OCI-LY3 (cell line): ENCODE measurements around the gene GRAMD1B.

Source experiments
- H2AFZ ChIP-seq: fragments of 200-600, 300-600 bp; shearing (Covaris generic); 2 replicates; pipeline ENCODE4 v1.6.0; 2014; ENCODE audit warnings: antibody characterized with exemption, low read depth, low read length
- H3K27ac ChIP-seq: fragments of 200-600, 300-600 bp; sonication (generic); 2 replicates; pipeline ENCODE4 v1.5.1; 2014; ENCODE audit warnings: mild to moderate bottlenecking, low read length, moderate library complexity, mixed read lengths
- H3K27me3 ChIP-seq: fragments of 200-600, 300-600 bp; sonication (generic); 2 replicates; pipeline ENCODE4 v1.6.1; 2014; ENCODE audit warnings: low read depth, low read length, mixed read lengths
- H3K36me3 ChIP-seq: fragments of 200-600, 300-600 bp; sonication (generic); replicated peaks from 2 replicates; pipeline ENCODE3; 2014; ENCODE audit warnings: low read depth, low read length, mixed read lengths
- H3K4me1 ChIP-seq: fragments of 300-600, 200-600 bp; sonication (generic); 2 replicates; pipeline ENCODE4 v1.6.1; 2014; ENCODE audit warnings: low read length, mixed read lengths
- H3K4me2 ChIP-seq: fragments of 200-600, 300-600 bp; sonication (generic); 2 replicates; pipeline ENCODE4 v1.6.1; 2014; ENCODE audit warnings: low read length, mixed read lengths
- H3K4me3 ChIP-seq: fragments of 300-600, 200-600 bp; sonication (generic); 2 replicates; pipeline ENCODE4 v1.5.1; 2014; ENCODE audit warnings: antibody characterized with exemption, mild to moderate bottlenecking, low read length, moderate library complexity
- H3K79me2 ChIP-seq: fragments of 300-600, 200-600 bp; shearing (Covaris generic); 2 replicates; pipeline ENCODE4 v1.6.1; 2014; ENCODE audit warnings: mild to moderate bottlenecking, low read length, mixed read lengths
- H3K9ac ChIP-seq: fragments of 300-600, 200-600 bp; shearing (Covaris generic); 2 replicates; pipeline ENCODE4 v1.6.0; 2014; ENCODE audit warnings: mild to moderate bottlenecking, low read length, moderate library complexity
- H3K9me3 ChIP-seq: fragments of 200-600, 300-600 bp; shearing (Covaris generic); 2 replicates; pipeline ENCODE4 v1.6.1; 2014; ENCODE audit warnings: low read length, mixed read lengths; ENCODE audit not compliant: insufficient read depth
- H4K20me1 ChIP-seq: fragments of 200-600, 300-600 bp; sonication (generic); 2 replicates; pipeline ENCODE4 v1.6.1; 2016; ENCODE audit warnings: low read length, mixed read lengths; ENCODE audit not compliant: insufficient read depth
- CTCF ChIP-seq: fragments of 200-600, 300-600 bp; sonication (generic); IDR thresholded peaks from 2 replicates; pipeline ENCODE4 v1.5.1; 2014; ENCODE audit warnings: antibody characterized with exemption, low read length, low read depth
- EZH2phosphoT487 ChIP-seq: fragments of 200-600 bp; shearing (Covaris generic); IDR thresholded peaks from 2 replicates; pipeline ENCODE4 v1.6.1; 2018; ENCODE audit warnings: antibody characterized with exemption, mixed run types, low read depth

GRAMD1B gene

DNA sequence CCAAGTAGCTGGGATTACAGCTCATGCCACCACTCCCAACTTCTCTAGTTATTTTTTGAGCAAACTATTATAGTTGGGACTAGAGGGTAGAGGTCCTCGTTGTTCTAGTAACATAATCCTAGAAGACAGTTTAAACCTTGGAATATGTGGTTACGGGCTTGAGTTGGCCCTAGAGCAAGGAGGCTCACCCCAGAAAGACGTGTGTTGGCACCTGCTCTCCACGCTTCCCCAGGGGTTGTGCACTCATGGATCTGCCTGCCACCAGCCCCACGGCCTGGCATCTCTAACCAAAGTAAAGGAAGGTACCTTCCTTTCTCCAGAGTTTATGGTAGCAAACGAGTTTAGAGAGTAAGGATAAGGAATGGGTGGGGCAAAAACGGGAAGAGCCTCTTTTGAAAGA, 145.4 kb downstream of the GRAMD1B start:
- H2AFZ ChIP-seq: no peak overlapping the region
- H4K20me1 ChIP-seq: peaks cover 7% of the 10 kb centered on the region; the same call in 1 of the 2 replicates
- no peak overlapping the region for H3K27ac ChIP-seq
- no peak overlapping the region for H3K4me2 ChIP-seq
- H3K27me3 ChIP-seq: 0 out of 2 replicates have a peak, but pooled peaks cover 3% of the 10 kb centered on the region
- no peaks in the 10 kb centered on the region for H3K9me3 ChIP-seq
- TF ChIP-seq CTCF (no peak), EZH2phosphoT487 (no peak)
- no peaks in the 10 kb centered on the region for H3K36me3 ChIP-seq
- H3K79me2 ChIP-seq: no peaks in the 10 kb centered on the region
- H3K4me1 ChIP-seq: peaks cover 11% of the 10 kb centered on the region
- no peak overlapping the region for H3K9ac ChIP-seq
- no peak overlapping the region for H3K4me3 ChIP-seq

DNA sequence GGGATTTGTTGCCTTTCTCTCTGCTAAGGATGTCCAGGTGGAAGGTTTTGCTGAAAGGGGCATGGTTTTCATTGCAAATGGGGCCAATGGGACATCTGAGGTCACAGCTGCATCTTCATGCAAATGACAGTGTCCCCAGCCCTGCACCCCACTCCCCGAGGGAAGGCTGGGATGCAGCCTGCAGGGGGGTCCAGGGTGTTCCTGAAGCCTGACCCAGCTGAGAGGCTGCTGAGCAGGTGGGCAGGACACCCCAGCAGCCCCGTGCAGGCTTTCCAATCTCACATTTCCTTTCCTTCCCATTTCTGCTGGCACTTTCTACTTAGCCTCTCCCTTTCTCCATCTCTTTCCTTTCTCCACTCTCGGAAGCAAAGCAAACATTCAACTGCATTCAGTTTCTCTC, 146.0 kb downstream of the GRAMD1B start:
- peak overlapping the region; percentile 46 for H3K4me2 ChIP-seq
- no peaks in the 10 kb centered on the region for H3K36me3 ChIP-seq
- no peak overlapping the region for H3K4me3 ChIP-seq
- 0 out of 2 replicates have a peak, but pooled peaks cover 5% of the 10 kb centered on the region for H3K27me3 ChIP-seq
- peaks cover 11% of the 10 kb centered on the region; the same call in 1 of the 2 replicates for H4K20me1 ChIP-seq
- H3K4me1 ChIP-seq: peaks cover 13% of the 10 kb centered on the region
- H3K27ac ChIP-seq: no peak overlapping the region
- no peak overlapping the region for H2AFZ ChIP-seq
- no peaks in the 10 kb centered on the region for H3K9me3 ChIP-seq
- TF ChIP-seq CTCF: no peak
- no peak for TF ChIP-seq EZH2phosphoT487
- H3K79me2 ChIP-seq: no peaks in the 10 kb centered on the region
- no peak overlapping the region for H3K9ac ChIP-seq

DNA sequence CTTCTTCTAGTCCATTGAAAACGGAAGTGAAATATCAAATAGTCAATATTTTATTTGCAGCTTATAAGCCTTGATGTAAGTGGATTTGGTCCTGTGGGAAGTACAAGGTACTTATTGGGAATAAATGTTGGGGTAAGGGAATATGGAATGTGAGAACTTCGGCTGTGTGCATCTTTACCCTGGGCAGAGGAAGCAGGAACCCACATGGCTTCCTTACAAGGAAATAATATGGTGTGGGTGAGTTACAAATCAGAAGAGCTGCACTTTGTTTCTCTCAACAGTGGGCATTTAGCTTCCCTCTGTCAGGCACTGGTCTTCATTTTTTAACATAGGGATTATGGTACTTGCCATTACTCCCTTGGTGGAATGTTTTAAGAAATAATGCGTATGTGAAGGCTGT, 146.4 kb downstream of the GRAMD1B start:
- Histone ChIP-seq H3K27me3 (0 out of 2 replicates have a peak, but pooled peaks cover 8% of the 10 kb centered on the region), H3K9ac (no peak overlapping the region), H3K9me3 (no peaks in the 10 kb centered on the region), H4K20me1 (peaks cover 13% of the 10 kb centered on the region; the same call in 1 of the 2 replicates), H3K79me2 (no peaks in the 10 kb centered on the region), H3K27ac (no peak overlapping the region), H3K36me3 (no peaks in the 10 kb centered on the region), H3K4me1 (peaks cover 13% of the 10 kb centered on the region), H2AFZ (no peak overlapping the region), H3K4me3 (peak overlapping the region; percentile 12; the same call in 1 of the 2 replicates), H3K4me2 (peak overlapping the region; percentile 46)
- TF ChIP-seq EZH2phosphoT487: no peak
- no peak for TF ChIP-seq CTCF

DNA sequence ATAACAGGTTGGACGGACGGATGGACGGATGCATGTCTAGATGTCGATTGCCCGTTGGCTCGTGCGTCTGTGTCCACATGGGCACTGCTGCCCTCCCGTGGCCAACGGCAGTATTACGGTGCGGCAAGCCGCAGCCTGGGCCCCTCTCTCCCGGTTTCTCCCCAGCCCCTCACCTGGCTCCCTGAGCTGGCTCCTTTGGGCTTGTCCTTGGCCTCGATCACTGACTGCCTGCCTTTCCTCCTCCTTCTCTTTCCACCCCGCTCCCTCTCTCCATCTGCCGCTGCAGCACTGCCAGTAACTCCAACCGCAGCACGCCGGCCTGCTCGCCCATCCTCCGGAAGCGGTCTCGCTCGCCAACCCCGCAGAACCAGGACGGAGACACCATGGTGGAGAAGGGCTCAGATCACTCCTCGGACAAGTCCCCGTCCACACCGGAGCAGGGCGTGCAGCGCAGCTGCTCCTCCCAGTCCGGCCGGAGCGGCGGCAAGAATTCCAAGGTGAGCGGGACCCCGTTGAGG, 147.1 kb downstream of the GRAMD1B start:
- Histone ChIP-seq H3K36me3 (no peaks in the 10 kb centered on the region), H3K4me3 (peak overlapping the region; percentile 12; the same call in 1 of the 2 replicates), H3K27ac (no peak overlapping the region), H2AFZ (no peak overlapping the region), H3K9ac (no peak overlapping the region), H3K9me3 (no peaks in the 10 kb centered on the region), H3K4me2 (peak overlapping the region; percentile 46), H4K20me1 (peaks cover 13% of the 10 kb centered on the region; the same call in 1 of the 2 replicates), H3K27me3 (0 out of 2 replicates have a peak, but pooled peaks cover 8% of the 10 kb centered on the region), H3K79me2 (no peaks in the 10 kb centered on the region), H3K4me1 (peaks cover 13% of the 10 kb centered on the region)
- TF ChIP-seq CTCF (peak; percentile 80), EZH2phosphoT487 (no peak)
